SK-N-SH treated with all-trans-retinoic acid at 6 μM for 48 hours (cell line): ENCODE data around the gene TMEM9.

Experiments used
- ATAC-seq: fragments of 200-7000 bp; cut with Tn5 transposase; 3 replicates; pipeline ENCODE4 v1.9.1; 2020; ENCODE audit warnings: mild to moderate bottlenecking, moderate library complexity
- BACH2 ChIP-seq: fragments of 250-450 bp; sonication (Bioruptor Pico); IDR thresholded peaks from 2 replicates; pipeline ENCODE4 v1.9.0; 2021; ENCODE audit warnings: mild to moderate bottlenecking, borderline replicate concordance
- CSDC2 ChIP-seq: fragments of 250-450 bp; sonication (Bioruptor Pico); IDR thresholded peaks from 2 replicates; pipeline ENCODE4 v1.5.0; 2020; ENCODE audit warnings: mild to moderate bottlenecking, moderate library complexity
- ESRRG ChIP-seq: fragments of 250-450 bp; sonication (Bioruptor Pico); IDR thresholded peaks from 2 replicates; pipeline ENCODE4 v1.6.1; 2021; ENCODE audit warnings: mild to moderate bottlenecking
- GLIS3 ChIP-seq: fragments of 250-450 bp; sonication (Bioruptor Pico); IDR thresholded peaks from 2 replicates; pipeline ENCODE4 v1.5.0; 2020; ENCODE audit warnings: mild to moderate bottlenecking, moderate library complexity
- ISL1 ChIP-seq: fragments of 250-450 bp; sonication (Bioruptor Pico); IDR thresholded peaks from 2 replicates; pipeline ENCODE4 v2.1.2; 2022; ENCODE audit warnings: mild to moderate bottlenecking, moderate library complexity
- OSR1 ChIP-seq: fragments of 250-450 bp; sonication (Bioruptor Pico); IDR thresholded peaks from 2 replicates; pipeline ENCODE4 v1.8.0; 2022; ENCODE audit warnings: moderate library complexity, mild to moderate bottlenecking, inconsistent platforms
- PPARA ChIP-seq: fragments of 250-450 bp; sonication (Bioruptor Pico); IDR thresholded peaks from 2 replicates; pipeline ENCODE4 v1.5.0; 2020; ENCODE audit warnings: mild to moderate bottlenecking, borderline replicate concordance
- RARB ChIP-seq: fragments of 250-450 bp; sonication (Bioruptor Pico); IDR thresholded peaks from 2 replicates; pipeline ENCODE4 v1.8.0; 2021; ENCODE audit warnings: mild to moderate bottlenecking, moderate library complexity
- SNAI2 ChIP-seq: fragments of 250-450 bp; sonication (Bioruptor Pico); IDR thresholded peaks from 2 replicates; pipeline ENCODE4 v1.5.0; 2020; ENCODE audit warnings: mild to moderate bottlenecking, moderate library complexity
- TCF4 ChIP-seq: fragments of 250-450 bp; sonication (Bioruptor Pico); IDR thresholded peaks from 2 replicates; pipeline ENCODE4 v1.8.0; 2021; ENCODE audit warnings: mild to moderate bottlenecking, moderate library complexity, borderline replicate concordance
- TOX ChIP-seq: fragments of 250-450 bp; sonication (Bioruptor Pico); IDR thresholded peaks from 2 replicates; pipeline ENCODE4 v1.8.0; 2021; ENCODE audit warnings: mild to moderate bottlenecking, moderate library complexity, borderline replicate concordance
- ZC3H10 ChIP-seq: fragments of 250-450 bp; sonication (Bioruptor Pico); IDR thresholded peaks from 2 replicates; pipeline ENCODE4 v1.5.1; 2021; ENCODE audit warnings: mild to moderate bottlenecking, moderate library complexity
- ZFP3 ChIP-seq: fragments of 250-450 bp; sonication (Bioruptor Pico); IDR thresholded peaks from 2 replicates; pipeline ENCODE4 v1.5.0; 2020; ENCODE audit warnings: mild to moderate bottlenecking, moderate library complexity
- ZFP30 ChIP-seq: fragments of 450-650 bp; formaldehyde crosslinking; IDR thresholded peaks from 2 replicates; pipeline ENCODE4 v1.5.0; 2022; ENCODE audit warnings: mild to moderate bottlenecking, moderate library complexity
- ZNF565 ChIP-seq: fragments of 450-650 bp; formaldehyde crosslinking; conservative IDR thresholded peaks from 2 replicates; pipeline ENCODE4 v1.5.0; 2020; ENCODE audit warnings: low read depth, mild to moderate bottlenecking, moderate library complexity
- ZNF70 ChIP-seq: fragments of 450-650 bp; formaldehyde crosslinking; IDR thresholded peaks from 2 replicates; pipeline ENCODE4 v1.5.0; 2020; ENCODE audit warnings: mild to moderate bottlenecking, moderate library complexity
- TF ChIP-seq, protein P1 (sequence below): fragments of 250-450 bp; sonication (Bioruptor Pico); IDR thresholded peaks from 2 replicates; pipeline ENCODE4 v1.5.1; 2021; ENCODE audit warnings: mild to moderate bottlenecking, moderate library complexity
- TF ChIP-seq, protein P2 (sequence below): fragments of 250-450 bp; sonication (Bioruptor Pico); IDR thresholded peaks from 2 replicates; pipeline ENCODE4 v1.8.0; 2021; ENCODE audit warnings: low read depth, mild to moderate bottlenecking, moderate library complexity, borderline replicate concordance
- TF ChIP-seq, protein P3 (sequence below): fragments of 250-450 bp; sonication (Bioruptor Pico); IDR thresholded peaks from 2 replicates; pipeline ENCODE4 v1.8.0; 2020; ENCODE audit warnings: mild to moderate bottlenecking, moderate library complexity, borderline replicate concordance
- TF ChIP-seq, protein P4 (sequence below): fragments of 250-450 bp; sonication (Bioruptor Pico); IDR thresholded peaks from 2 replicates; pipeline ENCODE4 v1.5.1; 2020; ENCODE audit warnings: low read depth, mild to moderate bottlenecking, moderate library complexity
- TF ChIP-seq, protein P5 (sequence below): fragments of 250-450 bp; sonication (Bioruptor Pico); IDR thresholded peaks from 2 replicates; pipeline ENCODE4 v1.5.0; 2020; ENCODE audit warnings: mild to moderate bottlenecking, moderate library complexity

Gene TMEM9

DNA sequence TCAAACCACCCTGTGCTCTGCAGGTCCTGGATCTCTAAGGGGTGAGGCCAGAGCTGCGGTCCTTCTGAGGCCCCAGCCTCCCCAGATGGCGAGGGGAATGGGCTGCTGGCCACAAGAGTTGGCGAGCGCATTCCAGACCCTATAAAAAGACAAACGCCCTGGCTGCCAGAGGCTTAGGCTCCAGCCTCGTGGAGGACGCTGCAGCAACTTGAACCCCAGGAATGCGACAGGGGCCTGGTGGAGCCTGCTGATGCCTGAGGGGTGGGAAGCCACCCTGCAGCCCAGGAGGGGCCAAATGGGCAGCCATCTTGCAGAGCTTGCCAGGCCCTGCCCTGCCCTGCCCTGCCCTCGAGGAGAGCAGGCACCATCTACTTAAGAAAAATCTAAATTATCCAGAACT, 50.6 kb downstream of the TMEM9 start:
- TF ChIP-seq CSDC2 (no peak), TCF4 (CRISPR knock-in tag) (no peak), RARB (CRISPR knock-in tag) (no peak), TOX (CRISPR knock-in tag) (no peak), ESRRG (CRISPR knock-in tag) (no peak), ZNF70 (no peak), BACH2 (no peak), ZFP3 (CRISPR knock-in tag) (no peak), GLIS3 (CRISPR knock-in tag) (no peak), ZC3H10 (CRISPR knock-in tag) (no peak), ISL1 (CRISPR knock-in tag) (no peak), OSR1 (CRISPR knock-in tag) (no peak)
- TF ChIP-seq, protein P1, sequence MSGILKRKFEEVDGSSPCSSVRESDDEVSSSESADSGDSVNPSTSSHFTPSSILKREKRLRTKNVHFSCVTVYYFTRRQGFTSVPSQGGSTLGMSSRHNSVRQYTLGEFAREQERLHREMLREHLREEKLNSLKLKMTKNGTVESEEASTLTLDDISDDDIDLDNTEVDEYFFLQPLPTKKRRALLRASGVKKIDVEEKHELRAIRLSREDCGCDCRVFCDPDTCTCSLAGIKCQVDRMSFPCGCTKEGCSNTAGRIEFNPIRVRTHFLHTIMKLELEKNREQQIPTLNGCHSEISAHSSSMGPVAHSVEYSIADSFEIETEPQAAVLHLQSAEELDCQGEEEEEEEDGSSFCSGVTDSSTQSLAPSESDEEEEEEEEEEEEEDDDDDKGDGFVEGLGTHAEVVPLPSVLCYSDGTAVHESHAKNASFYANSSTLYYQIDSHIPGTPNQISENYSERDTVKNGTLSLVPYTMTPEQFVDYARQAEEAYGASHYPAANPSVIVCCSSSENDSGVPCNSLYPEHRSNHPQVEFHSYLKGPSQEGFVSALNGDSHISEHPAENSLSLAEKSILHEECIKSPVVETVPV (CRISPR knock-in tag), result no peak
- TF ChIP-seq, protein P2, sequence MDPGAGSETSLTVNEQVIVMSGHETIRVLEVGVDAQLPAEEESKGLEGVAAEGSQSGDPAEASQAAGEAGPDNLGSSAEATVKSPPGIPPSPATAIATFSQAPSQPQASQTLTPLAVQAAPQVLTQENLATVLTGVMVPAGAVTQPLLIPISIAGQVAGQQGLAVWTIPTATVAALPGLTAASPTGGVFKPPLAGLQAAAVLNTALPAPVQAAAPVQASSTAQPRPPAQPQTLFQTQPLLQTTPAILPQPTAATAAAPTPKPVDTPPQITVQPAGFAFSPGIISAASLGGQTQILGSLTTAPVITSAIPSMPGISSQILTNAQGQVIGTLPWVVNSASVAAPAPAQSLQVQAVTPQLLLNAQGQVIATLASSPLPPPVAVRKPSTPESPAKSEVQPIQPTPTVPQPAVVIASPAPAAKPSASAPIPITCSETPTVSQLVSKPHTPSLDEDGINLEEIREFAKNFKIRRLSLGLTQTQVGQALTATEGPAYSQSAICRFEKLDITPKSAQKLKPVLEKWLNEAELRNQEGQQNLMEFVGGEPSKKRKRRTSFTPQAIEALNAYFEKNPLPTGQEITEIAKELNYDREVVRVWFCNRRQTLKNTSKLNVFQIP (CRISPR knock-in tag), result no peak
- TF ChIP-seq, protein P3, sequence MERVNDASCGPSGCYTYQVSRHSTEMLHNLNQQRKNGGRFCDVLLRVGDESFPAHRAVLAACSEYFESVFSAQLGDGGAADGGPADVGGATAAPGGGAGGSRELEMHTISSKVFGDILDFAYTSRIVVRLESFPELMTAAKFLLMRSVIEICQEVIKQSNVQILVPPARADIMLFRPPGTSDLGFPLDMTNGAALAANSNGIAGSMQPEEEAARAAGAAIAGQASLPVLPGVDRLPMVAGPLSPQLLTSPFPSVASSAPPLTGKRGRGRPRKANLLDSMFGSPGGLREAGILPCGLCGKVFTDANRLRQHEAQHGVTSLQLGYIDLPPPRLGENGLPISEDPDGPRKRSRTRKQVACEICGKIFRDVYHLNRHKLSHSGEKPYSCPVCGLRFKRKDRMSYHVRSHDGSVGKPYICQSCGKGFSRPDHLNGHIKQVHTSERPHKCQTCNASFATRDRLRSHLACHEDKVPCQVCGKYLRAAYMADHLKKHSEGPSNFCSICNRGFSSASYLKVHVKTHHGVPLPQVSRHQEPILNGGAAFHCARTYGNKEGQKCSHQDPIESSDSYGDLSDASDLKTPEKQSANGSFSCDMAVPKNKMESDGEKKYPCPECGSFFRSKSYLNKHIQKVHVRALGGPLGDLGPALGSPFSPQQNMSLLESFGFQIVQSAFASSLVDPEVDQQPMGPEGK (CRISPR knock-in tag), result no peak
- TF ChIP-seq, protein P4, sequence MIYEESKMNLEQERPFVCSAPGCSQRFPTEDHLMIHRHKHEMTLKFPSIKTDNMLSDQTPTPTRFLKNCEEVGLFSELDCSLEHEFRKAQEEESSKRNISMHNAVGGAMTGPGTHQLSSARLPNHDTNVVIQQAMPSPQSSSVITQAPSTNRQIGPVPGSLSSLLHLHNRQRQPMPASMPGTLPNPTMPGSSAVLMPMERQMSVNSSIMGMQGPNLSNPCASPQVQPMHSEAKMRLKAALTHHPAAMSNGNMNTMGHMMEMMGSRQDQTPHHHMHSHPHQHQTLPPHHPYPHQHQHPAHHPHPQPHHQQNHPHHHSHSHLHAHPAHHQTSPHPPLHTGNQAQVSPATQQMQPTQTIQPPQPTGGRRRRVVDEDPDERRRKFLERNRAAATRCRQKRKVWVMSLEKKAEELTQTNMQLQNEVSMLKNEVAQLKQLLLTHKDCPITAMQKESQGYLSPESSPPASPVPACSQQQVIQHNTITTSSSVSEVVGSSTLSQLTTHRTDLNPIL (CRISPR knock-in tag), result no peak
- TF ChIP-seq, protein P5, sequence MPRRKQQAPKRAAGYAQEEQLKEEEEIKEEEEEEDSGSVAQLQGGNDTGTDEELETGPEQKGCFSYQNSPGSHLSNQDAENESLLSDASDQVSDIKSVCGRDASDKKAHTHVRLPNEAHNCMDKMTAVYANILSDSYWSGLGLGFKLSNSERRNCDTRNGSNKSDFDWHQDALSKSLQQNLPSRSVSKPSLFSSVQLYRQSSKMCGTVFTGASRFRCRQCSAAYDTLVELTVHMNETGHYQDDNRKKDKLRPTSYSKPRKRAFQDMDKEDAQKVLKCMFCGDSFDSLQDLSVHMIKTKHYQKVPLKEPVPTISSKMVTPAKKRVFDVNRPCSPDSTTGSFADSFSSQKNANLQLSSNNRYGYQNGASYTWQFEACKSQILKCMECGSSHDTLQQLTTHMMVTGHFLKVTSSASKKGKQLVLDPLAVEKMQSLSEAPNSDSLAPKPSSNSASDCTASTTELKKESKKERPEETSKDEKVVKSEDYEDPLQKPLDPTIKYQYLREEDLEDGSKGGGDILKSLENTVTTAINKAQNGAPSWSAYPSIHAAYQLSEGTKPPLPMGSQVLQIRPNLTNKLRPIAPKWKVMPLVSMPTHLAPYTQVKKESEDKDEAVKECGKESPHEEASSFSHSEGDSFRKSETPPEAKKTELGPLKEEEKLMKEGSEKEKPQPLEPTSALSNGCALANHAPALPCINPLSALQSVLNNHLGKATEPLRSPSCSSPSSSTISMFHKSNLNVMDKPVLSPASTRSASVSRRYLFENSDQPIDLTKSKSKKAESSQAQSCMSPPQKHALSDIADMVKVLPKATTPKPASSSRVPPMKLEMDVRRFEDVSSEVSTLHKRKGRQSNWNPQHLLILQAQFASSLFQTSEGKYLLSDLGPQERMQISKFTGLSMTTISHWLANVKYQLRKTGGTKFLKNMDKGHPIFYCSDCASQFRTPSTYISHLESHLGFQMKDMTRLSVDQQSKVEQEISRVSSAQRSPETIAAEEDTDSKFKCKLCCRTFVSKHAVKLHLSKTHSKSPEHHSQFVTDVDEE (CRISPR knock-in tag), result no peak
- no peak for ATAC-seq

DNA sequence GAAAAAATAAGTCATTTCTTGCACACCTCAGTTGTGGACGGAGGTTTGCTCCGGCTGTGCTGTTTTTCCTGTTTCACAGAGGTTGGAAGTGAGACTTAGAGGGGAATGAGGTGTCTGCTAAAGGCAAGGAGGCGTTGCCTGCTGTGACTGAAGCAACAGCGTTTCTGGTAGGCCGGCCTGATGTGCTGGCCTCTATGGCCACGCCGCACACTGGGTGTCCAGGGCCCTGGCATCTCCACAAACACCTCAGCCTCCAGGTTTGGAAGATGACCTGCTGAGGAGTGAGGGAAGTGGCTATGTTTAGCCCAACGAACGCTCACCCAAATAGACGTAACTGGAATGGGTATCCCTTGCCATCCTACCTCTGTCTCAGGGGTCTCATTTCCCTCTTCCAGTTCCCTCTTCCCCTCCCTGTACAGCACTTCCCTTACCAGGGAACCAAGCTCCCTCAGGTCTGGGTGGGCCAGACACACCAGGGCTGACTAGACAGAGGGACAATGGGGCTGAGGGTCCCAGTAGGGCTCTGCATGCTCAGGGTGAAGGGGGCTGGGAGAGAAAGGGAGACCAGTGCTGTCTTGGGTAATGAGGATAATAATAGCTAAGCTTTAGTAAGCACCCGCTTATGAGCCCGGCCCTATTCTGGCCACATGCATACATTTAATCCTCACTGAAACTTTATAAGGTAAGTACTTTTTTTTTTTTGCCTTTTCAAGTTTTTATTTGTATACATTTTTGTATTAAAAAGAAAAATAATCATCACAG, 53.9 kb downstream of the TMEM9 start:
- no peak for ATAC-seq
- TF ChIP-seq ZNF70 (no peak), BACH2 (no peak), SNAI2 (CRISPR knock-in tag) (no peak), TOX (CRISPR knock-in tag) (no peak), RARB (CRISPR knock-in tag) (no peak), ZFP30 (no peak), ZNF565 (no peak), PPARA (CRISPR knock-in tag) (no peak), CSDC2 (no peak), ESRRG (CRISPR knock-in tag) (no peak)
- TF ChIP-seq, protein P5 (CRISPR knock-in tag), result no peak
- TF ChIP-seq, protein P3 (CRISPR knock-in tag), result no peak
- TF ChIP-seq, protein P1 (CRISPR knock-in tag), result no peak
